Tibial nerve (tissue), 4 donors: Measurements from ENCODE around the gene NADK2. TPM values are rescaled to one million over a fixed set of nuclear protein-coding genes. Genes with fewer than 3 reads are reported as not detected.

Source experiments
- DNase-seq, 2 donors: peaks; one replicate each; pipeline ENCODE4 v3.0.0-alpha.2; 2019; ENCODE audit warnings: low spot score in 2 of 2
- H3K27ac ChIP-seq, 4 donors: fragments of 200-600 bp; sonication (generic) in 3 of 4; one replicate each; pipeline ENCODE4 v1.5.1; 2017 to 2019; ENCODE audit warnings: mild to moderate bottlenecking in 1 of 4
- H3K27me3 ChIP-seq, 2 donors: fragments of 200-600 bp; sonication (generic) in 1 of 2; one replicate each; pipeline versions ENCODE4 v1.5.1 to v1.6.0; 2017 to 2019
- H3K36me3 ChIP-seq, 3 donors: fragments of 200-600 bp; sonication (generic); one replicate each; pipeline ENCODE4 v1.5.1; 2018 to 2019
- H3K4me1 ChIP-seq, 4 donors: fragments of 200-600 bp; sonication (generic) in 3 of 4; one replicate each; pipeline ENCODE4 v1.5.1; 2017 to 2019
- H3K4me3 ChIP-seq, 4 donors: fragments of 200-600 bp; sonication (generic) in 3 of 4; one replicate each; pipeline ENCODE4 v1.5.1; 2017 to 2019; ENCODE audit warnings: mild to moderate bottlenecking in 1 of 4, moderate library complexity in 1 of 4
- H3K9me3 ChIP-seq, 4 donors: fragments of 200-600 bp; sonication (generic) in 3 of 4; one replicate each; pipeline ENCODE4 v1.5.1; 2017 to 2019
- CTCF ChIP-seq, 5 experiments: fragments of 200-600 bp in 3 of 5; fragments of 450-650 bp in 2 of 5; sonication (generic) in 3 of 5; IDR thresholded peaks; one replicate each; pipeline ENCODE4 v1.5.1; 2016 to 2019; ENCODE audit warnings: antibody characterized with exemption in 5 of 5, mild to moderate bottlenecking in 3 of 5, moderate library complexity in 2 of 5
- EP300 ChIP-seq, 2 donors: sonication (generic); formaldehyde crosslinking; IDR thresholded peaks; one replicate each; pipeline ENCODE4 v1.6.1; 2017; ENCODE audit warnings: antibody characterized with exemption in 2 of 2, mild to moderate bottlenecking in 1 of 2
- POLR2A ChIP-seq, 2 donors: fragments of 450-650 bp; IDR thresholded peaks; one replicate each; pipeline ENCODE4 v1.6.1; 2017; ENCODE audit warnings: antibody characterized with exemption in 2 of 2, mild to moderate bottlenecking in 2 of 2, moderate library complexity in 2 of 2
- WGBS, 2 donors: methylation state at CpG; one replicate each; pipeline ENCODE4 v1.1.5; 2018; 5-methylcytosine and 5-hydroxymethylcytosine counted together
- total RNA-seq, 4 donors: library from RNA; depleted of rRNA; stranded (reverse); fragments of >200 nt; gene quantifications; one replicate each; pipeline ENCODE4 v1.1.0, GENCODE V29; 2016

The NADK2 gene
- total RNA-seq, 4 donors from 2014 or later = 20.1 to 31.8 (median 21.6) TPM

GRCh38 chr5:36209664-36210063 is 32.1 kb downstream of the NADK2 start:
- H3K36me3 ChIP-seq = peaks cover 0 to 59% (median 0%) of the 10 kb centered on the region in 3 donors
- 87 to 91% methylated on average over 3 of the region's 3 CpGs for WGBS, 2 donors
- TF ChIP-seq POLR2A (IDR thresholded peaks at IDR 0.05) = no peak
- no peak for TF ChIP-seq CTCF (IDR thresholded peaks at IDR 0.05)
- no peak for TF ChIP-seq EP300 (IDR thresholded peaks at IDR 0.05)

GRCh38 chr5:36208786-36209185 is 32.9 kb downstream of the NADK2 start:
- H3K27ac ChIP-seq = no peak overlapping the region
- H3K36me3 ChIP-seq = peaks cover 0 to 53% (median 0%) of the 10 kb centered on the region in 3 donors
- no peaks in the 10 kb centered on the region for H3K27me3 ChIP-seq
- WGBS, 2 donors = 96 to 100% methylated on average over 2 of the region's 2 CpGs
- no peak overlapping the region for H3K4me3 ChIP-seq
- H3K4me1 ChIP-seq = no peaks in the 10 kb centered on the region
- H3K9me3 ChIP-seq = no peaks in the 10 kb centered on the region
- TF ChIP-seq CTCF (IDR thresholded peaks at IDR 0.05) (no peak), EP300 (IDR thresholded peaks at IDR 0.05) (no peak), POLR2A (IDR thresholded peaks at IDR 0.05) (no peak)
- DNase-seq = no peak

More at GRCh38 chr5:36209664-36210063, 32.1 kb downstream of the NADK2 start:
- H3K27ac ChIP-seq = no peak overlapping the region
- DNase-seq = no peak
- H3K4me3 ChIP-seq = no peak overlapping the region
- no peaks in the 10 kb centered on the region for H3K4me1 ChIP-seq
- H3K27me3 ChIP-seq = no peaks in the 10 kb centered on the region
- no peaks in the 10 kb centered on the region for H3K9me3 ChIP-seq

GRCh38 chr5:36206913-36207312 is 34.8 kb downstream of the NADK2 start:
- no peak for DNase-seq
- no peaks in the 10 kb centered on the region for H3K27me3 ChIP-seq
- no peaks in the 10 kb centered on the region for H3K4me1 ChIP-seq
- no peak overlapping the region for H3K4me3 ChIP-seq
- no peak overlapping the region for H3K27ac ChIP-seq
- peaks cover 0 to 56% (median 0%) of the 10 kb centered on the region in 3 donors for H3K36me3 ChIP-seq
- H3K9me3 ChIP-seq = no peaks in the 10 kb centered on the region
- TF ChIP-seq CTCF (IDR thresholded peaks at IDR 0.05) (no peak), EP300 (IDR thresholded peaks at IDR 0.05) (no peak), POLR2A (IDR thresholded peaks at IDR 0.05) (no peak)

GRCh38 chr5:36205329-36205728 is 36.4 kb downstream of the NADK2 start:
- H3K27ac ChIP-seq = no peak overlapping the region
- H3K36me3 ChIP-seq = peaks cover 0 to 48% (median 0%) of the 10 kb centered on the region in 3 donors
- WGBS, 2 donors = 90 to 99% methylated on average over 2 of the region's 2 CpGs
- no peaks in the 10 kb centered on the region for H3K27me3 ChIP-seq
- no peaks in the 10 kb centered on the region for H3K4me1 ChIP-seq
- TF ChIP-seq POLR2A (IDR thresholded peaks at IDR 0.05) = no peak
- no peak for TF ChIP-seq CTCF (IDR thresholded peaks at IDR 0.05)
- TF ChIP-seq EP300 (IDR thresholded peaks at IDR 0.05) = no peak
- DNase-seq = no peak
- H3K4me3 ChIP-seq = no peak overlapping the region
- no peaks in the 10 kb centered on the region for H3K9me3 ChIP-seq

GRCh38 chr5:36202521-36202961 is 39.2 kb downstream of the NADK2 start:
- H3K27ac ChIP-seq = no peak overlapping the region
- H3K27me3 ChIP-seq = no peaks in the 10 kb centered on the region
- H3K36me3 ChIP-seq = peaks cover 0 to 74% (median 0%) of the 10 kb centered on the region in 3 donors
- H3K4me3 ChIP-seq = no peak overlapping the region
- no peak for DNase-seq
- H3K4me1 ChIP-seq = no peaks in the 10 kb centered on the region
- H3K9me3 ChIP-seq = no peaks in the 10 kb centered on the region
- no peak for TF ChIP-seq EP300 (IDR thresholded peaks at IDR 0.05)
- TF ChIP-seq CTCF (IDR thresholded peaks at IDR 0.05) = no peak
- no peak for TF ChIP-seq POLR2A (IDR thresholded peaks at IDR 0.05)
- WGBS, 2 donors = 75 to 77% methylated on average over 3 of the region's 3 CpGs
